GM23248 (cell line): ENCODE data around the gene KAT14. TPM values are rescaled to one million over a fixed set of nuclear protein-coding genes. Genes with fewer than 3 reads are reported as not detected.

Source experiments
- DNase-seq: peaks from one replicate; pipeline ENCODE4 v3.0.0-alpha.2; 2015
- H2AFZ ChIP-seq: fragments of 200-600 bp; sonication (generic); 2 replicates; pipeline ENCODE4 v1.6.1; 2016; ENCODE audit warnings: antibody characterized with exemption
- H3F3A ChIP-seq: fragments of 200-600 bp; sonication (generic); 2 replicates; pipeline ENCODE4 v1.6.1; 2016; ENCODE audit warnings: mild to moderate bottlenecking, antibody characterized with exemption, mixed run types; ENCODE audit not compliant: insufficient read depth
- H3K27ac ChIP-seq: fragments of 200-600 bp; sonication (generic); 2 replicates; pipeline ENCODE4 v1.5.1; 2016; ENCODE audit warnings: mild to moderate bottlenecking
- H3K27me3 ChIP-seq: fragments of 200-600 bp; sonication (generic); replicated peaks from 2 replicates; pipeline ENCODE4 v1.6.1; 2016; ENCODE audit warnings: mild to moderate bottlenecking; ENCODE audit not compliant: insufficient read depth
- H3K36me3 ChIP-seq: fragments of 200-600 bp; sonication (generic); 2 replicates; pipeline ENCODE4 v1.6.1; 2016; ENCODE audit warnings: low read depth, mild to moderate bottlenecking
- H3K4me1 ChIP-seq: fragments of 200-600 bp; sonication (generic); 2 replicates; pipeline ENCODE4 v1.6.1; 2016; ENCODE audit warnings: mild to moderate bottlenecking; ENCODE audit not compliant: insufficient read depth
- H3K4me2 ChIP-seq: fragments of 200-600 bp; sonication (generic); one replicate; pipeline ENCODE4 v1.6.1; 2016; ENCODE audit warnings: mild to moderate bottlenecking; ENCODE audit not compliant: unreplicated experiment
- H3K4me3 ChIP-seq: fragments of 200-600 bp; sonication (generic); 2 replicates; pipeline ENCODE4 v1.5.1; 2016; ENCODE audit warnings: mild to moderate bottlenecking
- H3K79me2 ChIP-seq: fragments of 200-600 bp; sonication (generic); 2 replicates; pipeline ENCODE4 v1.6.1; 2016; ENCODE audit warnings: mild to moderate bottlenecking; ENCODE audit not compliant: insufficient read depth
- H3K9ac ChIP-seq: fragments of 200-600 bp; sonication (generic); 2 replicates; pipeline ENCODE4 v1.6.1; 2016; ENCODE audit warnings: mild to moderate bottlenecking
- H3K9me2 ChIP-seq: fragments of 200-600 bp; sonication (generic); 2 replicates; pipeline ENCODE4 v1.6.1; 2016; ENCODE audit warnings: mixed run types, mild to moderate bottlenecking, moderate library complexity; ENCODE audit not compliant: insufficient read depth
- H3K9me3 ChIP-seq: fragments of 200-600 bp; sonication (generic); one replicate; pipeline ENCODE4 v1.6.1; 2017; ENCODE audit warnings: low read depth
- H4K20me1 ChIP-seq: fragments of 200-600 bp; sonication (generic); 2 replicates; pipeline ENCODE4 v1.6.0; 2016; ENCODE audit not compliant: insufficient read depth
- EZH2 ChIP-seq: fragments of 200-600 bp; sonication (generic); IDR thresholded peaks from 2 replicates; pipeline ENCODE4 v1.6.1; 2018; ENCODE audit warnings: antibody characterized with exemption, mild to moderate bottlenecking; ENCODE audit not compliant: insufficient read depth, poor library complexity, severe bottlenecking
- EZH2phosphoT487 ChIP-seq: fragments of 200-600 bp; sonication (generic); IDR thresholded peaks from 2 replicates; pipeline ENCODE4 v1.6.1; 2018; ENCODE audit warnings: antibody characterized with exemption, moderate library complexity, mild to moderate bottlenecking, low read depth; ENCODE audit not compliant: insufficient read depth
- WGBS, 2 experiments: methylation state at CpG; one replicate each; pipeline ENCODE4 v1.1.6; 2015 to 2017; ENCODE audit warnings: low lambda C conversion rate in 2 of 2, low coverage in 1 of 2; ENCODE audit errors: missing lambda C conversion rate in 2 of 2; 5-methylcytosine and 5-hydroxymethylcytosine counted together
- in situ Hi-C: fragments of 300-500 bp; cut with MboI; formaldehyde crosslinking; loops from 2 replicates; pipeline ENCODE4 v1.15.0; 2020
- polyA plus RNA-seq: library from polyadenylated mRNA; unstranded; fragments of >200 nt; fragmentation: Nextera tagmentation; extraction: Ambion mirVana; gene quantifications from 2 replicates; pipeline ENCODE4 v1.2.1, GENCODE V29; 2016
- small RNA-seq: library from RNA; depleted of rRNA; stranded (forward); fragments of <200 nt; gene quantifications from one replicate; pipeline ENCODE3, GENCODE V24; 2014; ENCODE audit warnings: low read depth, low replicate concordance
- total RNA-seq: library from RNA; depleted of rRNA; stranded (reverse); fragments of >200 nt; shearing (Covaris generic); gene quantifications from 2 replicates; pipeline ENCODE4 v1.2.3, GENCODE V29; 2014; rRNA removed

The KAT14 gene
- total and polyA plus RNA-seq, 2 experiments from 2014 or later, result 10.2 to 21.7 TPM

DNA sequence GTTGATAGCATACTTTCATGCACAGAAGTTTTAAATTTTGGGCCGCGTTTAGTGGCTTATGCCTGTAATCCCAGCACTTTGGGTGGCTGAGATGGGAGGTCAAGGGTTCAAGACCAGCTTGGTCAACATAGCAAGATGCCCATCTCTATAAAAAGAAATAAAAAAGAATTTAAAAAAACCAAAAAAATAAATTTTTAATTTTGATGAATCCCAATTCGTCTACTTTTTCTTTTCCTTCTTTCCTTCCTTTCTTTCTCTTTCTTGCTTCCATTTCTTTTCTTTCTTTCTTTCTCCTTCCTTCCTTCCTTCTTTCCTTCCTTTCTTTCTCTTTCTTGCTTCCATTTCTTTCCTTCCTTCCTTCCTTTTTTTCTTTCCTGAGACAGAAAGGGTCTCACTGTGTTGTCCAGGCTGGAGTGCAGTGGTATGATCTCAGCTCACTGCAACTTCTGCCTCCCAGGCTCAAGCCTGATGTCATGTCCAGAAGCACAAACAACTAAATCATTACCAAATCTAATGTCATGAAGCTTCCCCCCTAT, 95.8 kb downstream of the KAT14 start:
- H3K27me3 ChIP-seq, result peaks cover 7% of the 10 kb centered on the region; the same call in 1 of the 2 replicates
- H3K9me2 ChIP-seq, result no peaks in the 10 kb centered on the region
- no peaks in the 10 kb centered on the region for H3F3A ChIP-seq
- in situ Hi-C loops, result no loop called here
- no peak overlapping the region for H3K4me3 ChIP-seq
- 13 to 24% methylated on average over 3 of the region's 3 CpGs for WGBS, 2 experiments
- H3K9me3 ChIP-seq, result no peaks in the 10 kb centered on the region
- no peaks in the 10 kb centered on the region for H4K20me1 ChIP-seq
- TF ChIP-seq EZH2 (no peak), EZH2phosphoT487 (no peak)
- DNase-seq, result no peak
- H2AFZ ChIP-seq, result no peak overlapping the region
- H3K9ac ChIP-seq, result no peak overlapping the region
- H3K4me2 ChIP-seq, result no peak overlapping the region
- H3K79me2 ChIP-seq, result no peaks in the 10 kb centered on the region
- no peak overlapping the region for H3K27ac ChIP-seq
- H3K36me3 ChIP-seq, result no peaks in the 10 kb centered on the region
- no peaks in the 10 kb centered on the region for H3K4me1 ChIP-seq

Small RNA genes within 50 kb of the gene (small RNA-seq; reads per million reads assigned to genes)
- not detected for gene RF00019
- gene RNU7-137P, result not detected

Other genes with a start within 250 kb of the KAT14 start
- gene SNX5, start 169.1 kb upstream of the KAT14 start, total RNA-seq, result 65.2 and 67.0 TPM in 2 replicates
- gene SNX5, start 169.1 kb upstream of the KAT14 start, polyA plus RNA-seq, result 70.7 and 75.7 TPM in 2 replicates
- 4.6 and 5.6 TPM in 2 replicates for gene MGME1, start 168.8 kb upstream of the KAT14 start, total RNA-seq
- 10.4 and 11.5 TPM in 2 replicates for gene MGME1, start 168.8 kb upstream of the KAT14 start, polyA plus RNA-seq
- gene OVOL2, start 79.9 kb upstream of the KAT14 start, total RNA-seq, result not detected in 2 replicates
- gene OVOL2, start 79.9 kb upstream of the KAT14 start, polyA plus RNA-seq, result not detected in 2 replicates
- gene PET117, start within 50 bp of the KAT14 start, total RNA-seq, result 8.4 and 11.5 TPM in 2 replicates
- gene PET117, start within 50 bp of the KAT14 start, polyA plus RNA-seq, result 10.6 and 13.3 TPM in 2 replicates
- gene ZNF133, start 150.7 kb downstream of the KAT14 start, total RNA-seq, result 17.9 and 18.0 TPM in 2 replicates
- 10.7 and 11.3 TPM in 2 replicates for gene ZNF133, start 150.7 kb downstream of the KAT14 start, polyA plus RNA-seq